ENCODE measurements around the gene ZMYND11. TPM values are rescaled to one million over a fixed set of nuclear protein-coding genes. Genes with fewer than 3 reads are reported as not detected.
A peak's percentile ranks its signal among the peaks of the same experiment; 100 is the strongest.

Gene ZMYND11
- total RNA-seq, 1 donor from 2014 or later, result 31.4 TPM

GRCh38 chr10:219731-220472 is 84.6 kb downstream of the ZMYND11 start:
- H3K27me3 Mint-ChIP-seq (ENCODE audit: insufficient read depth), result no peaks in the 10 kb centered on the region
- peaks cover 15% of the 10 kb centered on the region for H3K4me1 Mint-ChIP-seq (ENCODE audit: low read depth)
- no peak overlapping the region for H3K27ac Mint-ChIP-seq
- DNase-seq (ENCODE audit: low spot score), result no peak
- no peak overlapping the region for H3K4me3 Mint-ChIP-seq
- H3K9me3 Mint-ChIP-seq, result no peaks in the 10 kb centered on the region
- intact Hi-C loops (cut with micrococcal nuclease), result no loop called here
- peaks cover 9% of the 10 kb centered on the region for H3K36me3 Mint-ChIP-seq (ENCODE audit: low read depth)

- DNase-seq (ENCODE audit: low spot score), result no peak
- peaks cover 24% of the 10 kb centered on the region for H3K4me1 Mint-ChIP-seq (ENCODE audit: low read depth)
- no peak overlapping the region for H3K27ac Mint-ChIP-seq
- H3K9me3 Mint-ChIP-seq, result no peaks in the 10 kb centered on the region
- H3K36me3 Mint-ChIP-seq (ENCODE audit: low read depth), result peaks cover 7% of the 10 kb centered on the region
- intact Hi-C loops (cut with micrococcal nuclease), result no loop called here
- no peak overlapping the region for H3K4me3 Mint-ChIP-seq
- H3K27me3 Mint-ChIP-seq (ENCODE audit: insufficient read depth), result no peaks in the 10 kb centered on the region
These were observed 89.3 kb downstream of the ZMYND11 start for GRCh38 chr10:224571-224970.

GRCh38 chr10:226018-226417 is 90.8 kb downstream of the ZMYND11 start:
- Mint-ChIP-seq H3K27ac (no peak overlapping the region), H3K9me3 (no peaks in the 10 kb centered on the region), H3K36me3 (ENCODE audit: low read depth) (peaks cover 4% of the 10 kb centered on the region), H3K4me1 (ENCODE audit: low read depth) (peaks cover 16% of the 10 kb centered on the region), H3K4me3 (no peak overlapping the region), H3K27me3 (ENCODE audit: insufficient read depth) (no peaks in the 10 kb centered on the region)
- intact Hi-C loops (cut with micrococcal nuclease), result no loop called here
- DNase-seq (ENCODE audit: low spot score), result no peak

GRCh38 chr10:227014-227413 is 91.8 kb downstream of the ZMYND11 start:
- no peak overlapping the region for H3K4me3 Mint-ChIP-seq
- no peaks in the 10 kb centered on the region for H3K27me3 Mint-ChIP-seq (ENCODE audit: insufficient read depth)
- peaks cover 9% of the 10 kb centered on the region for H3K4me1 Mint-ChIP-seq (ENCODE audit: low read depth)
- H3K36me3 Mint-ChIP-seq (ENCODE audit: low read depth), result no peaks in the 10 kb centered on the region
- no peaks in the 10 kb centered on the region for H3K9me3 Mint-ChIP-seq
- intact Hi-C loops (cut with micrococcal nuclease), result no loop called here
- DNase-seq (ENCODE audit: low spot score), result no peak
- no peak overlapping the region for H3K27ac Mint-ChIP-seq

- intact Hi-C loops (cut with micrococcal nuclease), result no loop called here
- H3K27ac Mint-ChIP-seq, result peak overlapping the region; percentile 4
- H3K27me3 Mint-ChIP-seq (ENCODE audit: insufficient read depth), result no peaks in the 10 kb centered on the region
- no peaks in the 10 kb centered on the region for H3K36me3 Mint-ChIP-seq (ENCODE audit: low read depth)
- H3K4me1 Mint-ChIP-seq (ENCODE audit: low read depth), result peaks cover 9% of the 10 kb centered on the region
- H3K4me3 Mint-ChIP-seq, result no peak overlapping the region
- H3K9me3 Mint-ChIP-seq, result no peaks in the 10 kb centered on the region
- DNase-seq (ENCODE audit: low spot score), result no peak
These were observed 93.1 kb downstream of the ZMYND11 start for GRCh38 chr10:228366-228765.

- intact Hi-C loops (cut with micrococcal nuclease), result loop anchor here (2.0 kb wide), 1 partner anchor 52 kb away; no protein-coding TSS in a partner anchor
- H3K27ac Mint-ChIP-seq, result no peak overlapping the region
- no peak for DNase-seq (ENCODE audit: low spot score)
- no peak overlapping the region for H3K4me3 Mint-ChIP-seq
- no peaks in the 10 kb centered on the region for H3K9me3 Mint-ChIP-seq
- H3K4me1 Mint-ChIP-seq (ENCODE audit: low read depth), result peaks cover 9% of the 10 kb centered on the region
- no peaks in the 10 kb centered on the region for H3K36me3 Mint-ChIP-seq (ENCODE audit: low read depth)
- H3K27me3 Mint-ChIP-seq (ENCODE audit: insufficient read depth), result no peaks in the 10 kb centered on the region
These were observed 95.5 kb downstream of the ZMYND11 start for GRCh38 chr10:230758-231157.

- Mint-ChIP-seq H3K4me1 (ENCODE audit: low read depth) (peaks cover 9% of the 10 kb centered on the region), H3K9me3 (no peaks in the 10 kb centered on the region), H3K4me3 (no peak overlapping the region), H3K27ac (no peak overlapping the region), H3K27me3 (ENCODE audit: insufficient read depth) (no peaks in the 10 kb centered on the region), H3K36me3 (ENCODE audit: low read depth) (no peaks in the 10 kb centered on the region)
- DNase-seq (ENCODE audit: low spot score), result no peak
- intact Hi-C loops (cut with micrococcal nuclease), result no loop called here
These were observed 96.8 kb downstream of the ZMYND11 start for GRCh38 chr10:232061-232460.

- Mint-ChIP-seq H3K4me1 (ENCODE audit: low read depth) (peaks cover 9% of the 10 kb centered on the region), H3K9me3 (no peaks in the 10 kb centered on the region), H3K27ac (no peak overlapping the region), H3K4me3 (no peak overlapping the region), H3K36me3 (ENCODE audit: low read depth) (no peaks in the 10 kb centered on the region), H3K27me3 (ENCODE audit: insufficient read depth) (no peaks in the 10 kb centered on the region)
- intact Hi-C loops (cut with micrococcal nuclease), result no loop called here
- DNase-seq (ENCODE audit: low spot score), result no peak
These were observed 97.6 kb downstream of the ZMYND11 start for GRCh38 chr10:232878-233277.

GRCh38 chr10:234708-235406 is 99.6 kb downstream of the ZMYND11 start:
- Mint-ChIP-seq H3K36me3 (ENCODE audit: low read depth) (no peaks in the 10 kb centered on the region), H3K27ac (no peak overlapping the region), H3K4me1 (ENCODE audit: low read depth) (no peaks in the 10 kb centered on the region), H3K9me3 (no peaks in the 10 kb centered on the region), H3K27me3 (ENCODE audit: insufficient read depth) (no peaks in the 10 kb centered on the region), H3K4me3 (no peak overlapping the region)
- no peak for DNase-seq (ENCODE audit: low spot score)
- intact Hi-C loops (cut with micrococcal nuclease), result no loop called here

GRCh38 chr10:235915-236314 is 100.7 kb downstream of the ZMYND11 start:
- DNase-seq (ENCODE audit: low spot score), result no peak
- Mint-ChIP-seq H3K27me3 (ENCODE audit: insufficient read depth) (no peaks in the 10 kb centered on the region), H3K27ac (no peak overlapping the region), H3K9me3 (no peaks in the 10 kb centered on the region), H3K36me3 (ENCODE audit: low read depth) (no peaks in the 10 kb centered on the region), H3K4me3 (no peak overlapping the region), H3K4me1 (ENCODE audit: low read depth) (no peaks in the 10 kb centered on the region)
- intact Hi-C loops (cut with micrococcal nuclease), result no loop called here

GRCh38 chr10:239109-239508 is 103.9 kb downstream of the ZMYND11 start:
- intact Hi-C loops (cut with micrococcal nuclease), result no loop called here
- no peak for DNase-seq (ENCODE audit: low spot score)
- H3K27me3 Mint-ChIP-seq (ENCODE audit: insufficient read depth), result no peaks in the 10 kb centered on the region
- no peak overlapping the region for H3K4me3 Mint-ChIP-seq
- H3K36me3 Mint-ChIP-seq (ENCODE audit: low read depth), result peaks cover 1% of the 10 kb centered on the region
- H3K27ac Mint-ChIP-seq, result no peak overlapping the region
- H3K9me3 Mint-ChIP-seq, result no peaks in the 10 kb centered on the region
- H3K4me1 Mint-ChIP-seq (ENCODE audit: low read depth), result no peaks in the 10 kb centered on the region

GRCh38 chr10:241451-241850 is 106.2 kb downstream of the ZMYND11 start:
- Mint-ChIP-seq H3K36me3 (ENCODE audit: low read depth) (peaks cover 6% of the 10 kb centered on the region), H3K27me3 (ENCODE audit: insufficient read depth) (no peaks in the 10 kb centered on the region), H3K4me3 (no peak overlapping the region), H3K27ac (no peak overlapping the region), H3K4me1 (ENCODE audit: low read depth) (no peaks in the 10 kb centered on the region), H3K9me3 (no peaks in the 10 kb centered on the region)
- DNase-seq (ENCODE audit: low spot score), result no peak
- intact Hi-C loops (cut with micrococcal nuclease), result no loop called here

GRCh38 chr10:241966-242643 is 106.8 kb downstream of the ZMYND11 start:
- intact Hi-C loops (cut with micrococcal nuclease), result no loop called here
- DNase-seq (ENCODE audit: low spot score), result no peak
- Mint-ChIP-seq H3K9me3 (no peaks in the 10 kb centered on the region), H3K4me3 (no peak overlapping the region), H3K4me1 (ENCODE audit: low read depth) (no peaks in the 10 kb centered on the region), H3K27me3 (ENCODE audit: insufficient read depth) (no peaks in the 10 kb centered on the region), H3K27ac (no peak overlapping the region), H3K36me3 (ENCODE audit: low read depth) (peaks cover 11% of the 10 kb centered on the region)
